Endothelial cell of umbilical vein (primary cell): ENCODE data around the gene SOX2. TPM values are rescaled to one million over a fixed set of nuclear protein-coding genes. Genes with fewer than 3 reads are reported as not detected.

Experiments used
- BruUV-seq: library from RNA; stranded (reverse); fragments of 400-500 nt; replicated peaks from 2 replicates; lab custom pipeline; 2021; lab: Mats Ljungman, UMichigan
- CTCF ChIA-PET: fragments of 300-600, 350-600 bp; sonication (Branson Sonifier 250); formaldehyde crosslinking; loops from one replicate; lab custom pipeline; 2021; ENCODE audit warnings: antibody characterized with exemption, inconsistent platforms; lab: Charles Lee
- POLR2A ChIA-PET: fragments of 300-600, 350-600 bp; sonication (Branson Sonifier 250); formaldehyde crosslinking; loops from one replicate; lab custom pipeline; 2021; ENCODE audit warnings: antibody characterized with exemption, inconsistent platforms; lab: Charles Lee
- DNase-seq: peaks from one replicate; pipeline ENCODE4 v3.0.0-alpha.2; 2011; ENCODE audit warnings: low read depth, low spot score
- FAIRE-seq: peaks from 2 replicates; lab custom pipeline; 2011; peaks lifted over from hg19 to GRCh38; lab: Jason Lieb, UNC
- H2AFZ ChIP-seq: 2 replicates; pipeline ENCODE4 v1.6.0; 2012; ENCODE audit warnings: low read depth, low read length, control low read depth, inconsistent platforms
- H3K27ac ChIP-seq: 2 replicates; pipeline ENCODE4 v1.5.1; 2011; ENCODE audit warnings: low read depth, mild to moderate bottlenecking, control low read depth, low read length, moderate library complexity; ENCODE audit not compliant: insufficient read depth
- H3K27me3 ChIP-seq, 2 experiments: 2 replicates each; pipeline versions ENCODE4 v1.6.0 to v1.6.1; 2011; ENCODE audit warnings: low read length in 2 of 2, mixed read lengths in 1 of 2; ENCODE audit not compliant: control insufficient read depth in 2 of 2, insufficient read depth in 2 of 2
- H3K36me3 ChIP-seq, 2 experiments: 2 replicates in 1 of 2; 3 replicates in 1 of 2; pipeline ENCODE4 v1.5.1; 2011; ENCODE audit warnings: low read length in 2 of 2, mild to moderate bottlenecking in 1 of 2, moderate library complexity in 1 of 2; ENCODE audit not compliant: control insufficient read depth in 2 of 2, insufficient read depth in 2 of 2; ENCODE audit errors: extremely low read depth in 1 of 2
- H3K4me1 ChIP-seq: 3 replicates; pipeline ENCODE4 v1.5.1; 2011; ENCODE audit warnings: mild to moderate bottlenecking, low read length; ENCODE audit not compliant: control insufficient read depth, insufficient read depth; ENCODE audit errors: extremely low read depth
- H3K4me2 ChIP-seq: 2 replicates; pipeline ENCODE4 v1.6.1; 2011; ENCODE audit warnings: low read length, control low read depth, mixed read lengths; ENCODE audit not compliant: insufficient read depth
- H3K4me3 ChIP-seq, 3 experiments: fragments of 200-600 bp in 1 of 3; sonication (generic), shearing (Covaris generic) in 1 of 3; replicated peaks in 1 of 3; 2 replicates each; pipeline ENCODE4 v1.5.1; 2011 to 2016; ENCODE audit warnings: control low read depth in 3 of 3, low read length in 3 of 3, mild to moderate bottlenecking in 2 of 3, inconsistent platforms in 1 of 3, low read depth in 1 of 3, moderate library complexity in 1 of 3; ENCODE audit not compliant: insufficient read depth in 1 of 3
- H3K79me2 ChIP-seq: 2 replicates; pipeline ENCODE4 v1.6.0; 2012; ENCODE audit warnings: low read length, inconsistent platforms; ENCODE audit not compliant: control insufficient read depth, insufficient read depth
- H3K9ac ChIP-seq: replicated peaks from 2 replicates; pipeline ENCODE3; 2011; ENCODE audit warnings: low read length, control low read depth; ENCODE audit not compliant: insufficient read depth; ENCODE audit errors: extremely low read depth
- H3K9me1 ChIP-seq: replicated peaks from 3 replicates; pipeline ENCODE4 v1.6.0; 2011; ENCODE audit warnings: mild to moderate bottlenecking, low read length; ENCODE audit not compliant: control insufficient read depth, insufficient read depth; ENCODE audit errors: extremely low read depth
- H3K9me3 ChIP-seq: replicated peaks from 2 replicates; pipeline ENCODE4 v1.5.1; 2012; ENCODE audit warnings: low read length, inconsistent platforms; ENCODE audit not compliant: control insufficient read depth, insufficient read depth
- H4K20me1 ChIP-seq: replicated peaks from 2 replicates; pipeline ENCODE3; 2011; ENCODE audit warnings: mild to moderate bottlenecking, low read length; ENCODE audit not compliant: control insufficient read depth, insufficient read depth; ENCODE audit errors: extremely low read depth
- CTCF ChIP-seq, 2 donors: IDR thresholded peaks; 1 replicate in 1 of 2; 2 replicates in 1 of 2; pipeline ENCODE4 v1.5.1; 2011; ENCODE audit warnings: low read length in 2 of 2, mild to moderate bottlenecking in 2 of 2, moderate library complexity in 2 of 2, control low read depth in 1 of 2, inconsistent platforms in 1 of 2, low read depth in 1 of 2; ENCODE audit not compliant: insufficient read depth in 1 of 2; ENCODE audit errors: extremely low read depth in 1 of 2
- FOS ChIP-seq: IDR thresholded peaks from 2 replicates; pipeline ENCODE4 v1.6.1; 2011; ENCODE audit warnings: mild to moderate bottlenecking, low read length, moderate library complexity, borderline replicate concordance; ENCODE audit not compliant: insufficient read depth
- GATA2 ChIP-seq: IDR thresholded peaks from 2 replicates; pipeline ENCODE4 v1.7.0; 2011; ENCODE audit warnings: low read depth, mild to moderate bottlenecking, moderate library complexity, mixed read lengths, low read length; ENCODE audit not compliant: insufficient read length, insufficient read depth
- JUN ChIP-seq: IDR thresholded peaks from 2 replicates; pipeline ENCODE4 v1.6.1; 2011; ENCODE audit warnings: borderline replicate concordance, low read depth; ENCODE audit not compliant: insufficient read length, insufficient read depth
- MAX ChIP-seq: IDR thresholded peaks from 2 replicates; pipeline ENCODE4 v1.6.1; 2011; ENCODE audit not compliant: insufficient read depth, insufficient read length
- MYC ChIP-seq: IDR thresholded peaks from one replicate; pipeline ENCODE4 v1.6.1; 2011; ENCODE audit warnings: mild to moderate bottlenecking, low read depth, low read length
- POLR2A ChIP-seq: IDR thresholded peaks from 2 replicates; pipeline ENCODE4 v1.6.1; 2012; ENCODE audit warnings: low read depth, mild to moderate bottlenecking, control low read depth, low read length
- POLR2AphosphoS5 ChIP-seq: IDR thresholded peaks from 2 replicates; pipeline ENCODE4 v1.6.1; 2012; ENCODE audit warnings: low read depth, mild to moderate bottlenecking, control low read depth, low read length, moderate library complexity; ENCODE audit not compliant: insufficient read depth
- dilution Hi-C: fragments of 300-500 bp; cut with MboI; formaldehyde crosslinking; loops from one replicate; pipeline ENCODE4 v1.15.0; 2019; ENCODE audit warnings: low sequenced_read_pairs; ENCODE audit not compliant: extremely low pct_ligation_motif_present
- intact Hi-C: fragments of 100-400 bp; cut with micrococcal nuclease; formaldehyde crosslinking; loops from one replicate; pipeline ENCODE4 v1.10.0; 2022
- polyA plus RNA-seq, 4 experiments: library from polyadenylated mRNA; depleted of rRNA in 3 of 4; stranded (reverse) in 3 of 4; unstranded in 1 of 4; fragments of >200 nt; gene quantifications; 2 replicates each; pipeline versions ENCODE4 v1.2.1 to v1.2.3, GENCODE V29; 2011 to 2012; ENCODE audit warnings: missing spikeins in 1 of 4
- total RNA-seq: library from RNA; stranded (reverse); gene quantifications from 2 replicates; pipeline ENCODE4 v1.2.3, GENCODE V29; 2021

SOX2 gene
- total and polyA plus RNA-seq, 2 donors (not counting 3 experiments of a cell fraction or from before 2014, with no cell fraction given) = 0.13 to 0.23 TPM

GRCh38 chr3:181692311-181693145 is 19.2 kb upstream of the SOX2 start:
- no peak for FAIRE-seq
- Histone ChIP-seq H3K9ac (no peak overlapping the region), H3K9me3 (no peaks in the 10 kb centered on the region), H3K4me2 (no peak overlapping the region), H3K36me3 (no peaks in the 10 kb centered on the region), H3K9me1 (no peaks in the 10 kb centered on the region), H3K27ac (no peak overlapping the region), H3K4me1 (peaks cover 12% of the 10 kb centered on the region), H3K27me3 (no peaks in the 10 kb centered on the region), H3K79me2 (no peaks in the 10 kb centered on the region), H2AFZ (no peak overlapping the region), H4K20me1 (no peaks in the 10 kb centered on the region), H3K4me3 (no peak overlapping the region)
- POLR2A ChIA-PET = no interaction called here
- DNase-seq = no peak
- intact Hi-C loops = no loop called here
- TF ChIP-seq POLR2AphosphoS5 = no peak
- no peak for TF ChIP-seq JUN
- no peak for TF ChIP-seq MYC
- no peak for TF ChIP-seq CTCF (IDR thresholded peaks at IDR 0.05; ENCODE audit: extremely low read depth in 1 of 2, insufficient read depth in 1 of 2, low read depth in 1 of 2, low read length in 2 of 2)
- no peak for TF ChIP-seq GATA2
- no peak for TF ChIP-seq POLR2A
- no peak for TF ChIP-seq MAX
- TF ChIP-seq FOS = no peak
- dilution Hi-C loops = no loop called here
- CTCF ChIA-PET = interaction anchor here (1.1 kb wide), 1 partner anchor 129 kb away, joined by 5 read pairs; no protein-coding TSS in a partner anchor
- BruUV-seq = no TSS peak
